K562 (cell line): ENCODE measurements around the gene GPR142. TPM values are rescaled to one million over a fixed set of nuclear protein-coding genes. Genes with fewer than 3 reads are reported as not detected.
A peak's percentile ranks its signal among the peaks of the same experiment; 100 is the strongest.

Source experiments
- CBX3 ChIP-seq, 2 experiments: IDR thresholded peaks; 1 replicate in 1 of 2; 2 replicates in 1 of 2; pipeline ENCODE4 v1.6.1; 2012; ENCODE audit warnings: inconsistent platforms in 2 of 2, low read length in 2 of 2, borderline replicate concordance in 1 of 2, control low read depth in 1 of 2
- HMGN3 ChIP-seq: IDR thresholded peaks from 2 replicates; pipeline ENCODE4 v1.6.1; 2011; ENCODE audit warnings: borderline replicate concordance, low read depth, mild to moderate bottlenecking, mixed read lengths, low read length; ENCODE audit not compliant: insufficient read length; ENCODE audit errors: extremely low read depth
- REST ChIP-seq, 2 experiments: fragments of 450-650 bp; formaldehyde crosslinking in 1 of 2; IDR thresholded peaks; 2 replicates each; pipeline versions ENCODE4 v1.4.0 to v1.6.1; 2014 to 2020; ENCODE audit warnings: mild to moderate bottlenecking in 2 of 2, borderline replicate concordance in 1 of 2, low read depth in 1 of 2
- THRA ChIP-seq: fragments of 450-650 bp; IDR thresholded peaks from 2 replicates; pipeline ENCODE4 v1.6.1; 2017; ENCODE audit warnings: mild to moderate bottlenecking, moderate library complexity
- ZFP36 ChIP-seq: fragments of 150-350 bp; IDR thresholded peaks from 2 replicates; pipeline ENCODE4 v1.6.1; 2018; ENCODE audit warnings: low read length, low read depth; ENCODE audit not compliant: partially characterized antibody
- polyA plus RNA-seq, 8 experiments: library from polyadenylated mRNA; depleted of rRNA in 4 of 8; stranded (reverse) in 5 of 8; unstranded in 3 of 8; fragments of >200 nt; fragmentation: Nextera tagmentation in 2 of 8; fragmentation: Illumina TruSeq in 1 of 8; extraction: Ambion mirVana in 2 of 8; extraction: Trizol in 1 of 8; gene quantifications; 2 replicates each; pipeline versions ENCODE4 v1.2.1 to v1.2.3, GENCODE V29; 2011 to 2014; ENCODE audit warnings: inconsistent platforms in 1 of 8, missing spikeins in 1 of 8
- total RNA-seq, 7 experiments: library from RNA; depleted of rRNA in 6 of 7; stranded (reverse); fragments of >200 nt in 6 of 7; fragmentation: Illumina TruSeq in 2 of 7; extraction: Trizol in 2 of 7; gene quantifications; 2 replicates each; pipeline versions ENCODE4 v1.2.1 to v1.2.3, GENCODE V29; 2011 to 2021; ENCODE audit warnings: low replicate concordance in 1 of 7
- TF ChIP-seq, protein P1 (sequence below), 2 experiments: fragments of 200-800 bp in 1 of 2; sonication (Bioruptor generic) in 1 of 2; sonication (generic) in 1 of 2; formaldehyde crosslinking in 1 of 2; IDR thresholded peaks in 1 of 2; conservative IDR thresholded peaks in 1 of 2; 2 replicates each; pipeline versions ENCODE4 v1.5.0 to v1.6.1; 2016 to 2020; ENCODE audit warnings: missing compliant biosample characterization in 1 of 2, missing genetic modification characterization in 1 of 2, missing genetic modification reagents in 1 of 2
- TF ChIP-seq, protein P2 (sequence below): fragments of 250-450 bp; sonication (Bioruptor Pico); IDR thresholded peaks from 2 replicates; pipeline ENCODE4 v1.5.0; 2021; ENCODE audit warnings: mild to moderate bottlenecking, moderate library complexity

GPR142 gene
- total and polyA plus RNA-seq, 9 of the 15 experiments (the other 6 are each of a cell fraction or from before 2014, with no cell fraction given) = not detected

DNA sequence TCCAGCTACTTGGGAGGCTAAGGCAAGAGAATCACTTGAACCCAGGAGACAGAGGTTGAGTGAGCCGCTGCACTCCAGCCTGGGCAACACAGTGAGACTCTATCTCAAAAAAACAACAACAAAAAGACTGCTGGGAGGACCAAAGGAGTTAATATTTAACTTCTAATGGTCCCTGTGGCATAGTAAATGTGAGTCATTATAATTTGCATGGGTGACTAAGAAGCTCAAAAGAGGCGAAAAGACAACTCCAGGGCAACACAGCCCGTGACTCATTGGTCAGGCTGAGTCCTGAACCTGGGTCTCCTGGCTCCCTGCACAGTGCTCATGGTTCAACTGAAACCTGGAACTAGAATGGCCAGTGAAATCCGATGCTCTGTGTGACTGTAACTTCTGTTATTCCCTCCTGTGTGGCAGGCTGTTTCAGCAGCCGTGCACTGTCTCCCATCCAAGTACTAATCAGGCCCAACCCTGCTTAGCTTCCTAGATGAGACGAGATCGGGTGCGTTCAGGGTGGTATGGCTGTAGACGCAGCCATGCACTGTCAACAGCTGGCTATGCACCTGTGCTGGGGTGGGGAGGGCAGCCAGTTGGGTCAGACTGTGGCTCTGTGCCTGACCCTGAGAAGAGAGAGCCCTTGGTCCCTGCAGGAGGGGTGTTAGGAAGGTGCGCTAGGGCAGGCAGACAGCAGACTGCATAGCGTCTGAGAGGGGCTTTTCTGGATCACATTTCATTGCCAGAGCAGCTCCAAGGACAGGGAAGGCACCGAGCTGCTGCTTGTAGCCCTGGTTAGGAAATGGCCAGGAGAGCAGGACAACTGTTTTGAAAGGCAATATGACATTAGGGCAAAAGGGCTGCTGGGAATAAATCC lies 50.1 kb downstream of the GPR142 start (continued):
- TF ChIP-seq, protein P1, sequence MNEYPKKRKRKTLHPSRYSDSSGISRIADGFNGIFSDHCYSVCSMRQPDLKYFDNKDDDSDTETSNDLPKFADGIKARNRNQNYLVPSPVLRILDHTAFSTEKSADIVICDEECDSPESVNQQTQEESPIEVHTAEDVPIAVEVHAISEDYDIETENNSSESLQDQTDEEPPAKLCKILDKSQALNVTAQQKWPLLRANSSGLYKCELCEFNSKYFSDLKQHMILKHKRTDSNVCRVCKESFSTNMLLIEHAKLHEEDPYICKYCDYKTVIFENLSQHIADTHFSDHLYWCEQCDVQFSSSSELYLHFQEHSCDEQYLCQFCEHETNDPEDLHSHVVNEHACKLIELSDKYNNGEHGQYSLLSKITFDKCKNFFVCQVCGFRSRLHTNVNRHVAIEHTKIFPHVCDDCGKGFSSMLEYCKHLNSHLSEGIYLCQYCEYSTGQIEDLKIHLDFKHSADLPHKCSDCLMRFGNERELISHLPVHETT (CRISPR knock-in tag; conservative IDR thresholded peaks at IDR 0.05 in 1 of 2, IDR thresholded peaks at IDR 0.05 in 1 of 2) = no peak
- TF ChIP-seq CBX3 (IDR thresholded peaks at IDR 0.05; ENCODE audit: borderline replicate concordance in 1 of 2, low read length in 2 of 2) (no peak), REST (IDR thresholded peaks at IDR 0.05; ENCODE audit: borderline replicate concordance) (no peak), REST (CRISPR knock-in tag; IDR thresholded peaks at IDR 0.05; ENCODE audit: low read depth) (no peak), ZFP36 (peak; percentile 8), THRA (no peak), HMGN3 (no peak)
- TF ChIP-seq, protein P2, sequence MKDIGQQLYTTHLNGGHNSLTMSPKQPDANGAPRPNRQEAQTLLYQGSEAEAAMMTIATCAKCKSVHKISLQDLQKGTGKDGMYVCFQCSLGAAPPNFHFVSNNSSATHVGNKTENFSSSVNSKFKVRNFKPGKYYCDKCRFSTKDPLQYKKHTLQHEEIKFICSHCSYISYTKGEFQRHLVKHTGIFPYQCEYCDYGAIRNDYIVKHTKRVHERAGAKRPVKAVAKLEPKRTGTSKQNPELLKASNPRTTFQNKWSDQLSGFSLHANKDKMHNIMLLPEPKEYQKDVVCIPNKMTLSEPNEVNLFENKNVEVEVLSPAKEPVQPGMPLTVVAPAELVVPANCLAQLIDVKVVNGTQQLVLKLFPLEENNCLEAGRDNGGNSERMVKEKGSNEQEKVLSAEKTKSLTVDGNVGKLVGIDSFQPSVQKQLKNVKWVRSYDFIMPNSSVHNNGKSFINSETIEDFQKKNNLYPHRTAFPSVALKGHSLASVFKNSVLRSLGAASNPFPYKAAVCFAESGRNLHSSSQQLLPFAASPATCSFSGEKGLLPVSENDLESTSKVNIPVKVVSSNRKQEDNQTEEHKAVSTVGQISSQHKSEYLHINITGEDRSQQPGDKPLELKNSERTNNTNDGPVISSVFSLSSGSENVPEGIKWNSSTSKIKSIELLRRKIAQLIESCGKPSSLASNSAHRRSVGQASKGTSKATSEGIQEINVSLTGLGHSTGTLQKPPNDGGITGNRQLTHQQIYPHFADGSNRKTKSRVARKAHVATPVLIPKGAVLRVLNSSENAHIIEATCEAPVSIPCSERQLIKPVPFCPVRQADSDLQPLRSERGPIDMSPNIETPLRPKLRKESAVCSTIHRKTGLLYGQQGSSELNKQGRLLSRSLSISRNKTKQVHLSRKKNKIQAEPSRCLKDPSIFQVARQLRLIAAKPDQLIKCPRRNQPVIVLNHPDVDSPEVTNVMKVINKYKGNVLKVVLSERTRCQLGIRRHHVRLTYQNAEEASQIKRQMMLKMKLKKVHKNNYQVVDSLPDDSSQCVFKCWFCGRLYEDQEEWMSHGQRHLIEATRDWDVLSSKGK (CRISPR knock-in tag) = no peak
